Prostate gland (tissue), 2 donors: ENCODE measurements around the gene RARB. TPM values are rescaled to one million over a fixed set of nuclear protein-coding genes. Genes with fewer than 3 reads are reported as not detected.

Experiments used
- DNase-seq: peaks from one replicate; pipeline ENCODE4 v3.0.0-alpha.2; 2019; ENCODE audit warnings: low spot score
- H3K27ac ChIP-seq, 2 donors: fragments of 200-600 bp; sonication (generic); 2 replicates each; pipeline ENCODE4 v1.5.1; 2017 to 2019
- H3K27me3 ChIP-seq: fragments of 200-600 bp; sonication (generic); replicated peaks from 2 replicates; pipeline ENCODE4 v1.5.1; 2019; ENCODE audit not compliant: insufficient read depth
- H3K36me3 ChIP-seq, 2 donors: fragments of 200-600 bp; sonication (generic); 1 replicate in 1 of 2; 2 replicates in 1 of 2; pipeline versions ENCODE4 v1.5.1 to v1.8.1; 2017 to 2019
- H3K4me1 ChIP-seq: fragments of 200-600 bp; sonication (generic); replicated peaks from 2 replicates; pipeline ENCODE4 v1.5.1; 2019
- H3K4me3 ChIP-seq, 2 donors: fragments of 200-600 bp; sonication (generic); 2 replicates each; pipeline ENCODE4 v1.5.1; 2017 to 2019
- H3K9me3 ChIP-seq: fragments of 200-600 bp; sonication (generic); 2 replicates; pipeline ENCODE4 v1.5.1; 2017
- CTCF ChIP-seq, 4 experiments: fragments of 200-600 bp in 2 of 4; fragments of 450-650 bp in 2 of 4; sonication (generic) in 2 of 4; IDR thresholded peaks; 1 replicate in 3 of 4; 2 replicates in 1 of 4; pipeline ENCODE4 v1.5.1; 2016 to 2019; ENCODE audit warnings: antibody characterized with exemption in 4 of 4, mild to moderate bottlenecking in 2 of 4, moderate library complexity in 2 of 4
- POLR2A ChIP-seq: fragments of 450-650 bp; IDR thresholded peaks from one replicate; pipeline ENCODE4 v1.6.1; 2016; ENCODE audit warnings: antibody characterized with exemption, mild to moderate bottlenecking
- POLR2AphosphoS5 ChIP-seq: sonication (generic); formaldehyde crosslinking; IDR thresholded peaks from one replicate; pipeline ENCODE4 v1.6.1; 2017; ENCODE audit warnings: antibody characterized with exemption
- WGBS: methylation state at CpG from one replicate; pipeline ENCODE4 v1.1.5; 2018; 5-methylcytosine and 5-hydroxymethylcytosine counted together
- intact Hi-C: fragments of 100-400 bp; cut with DNase I; formaldehyde crosslinking; loops from one replicate; pipeline ENCODE4 v1.14.2; 2022
- total RNA-seq, 2 donors: library from RNA; depleted of rRNA; stranded (reverse); fragments of >200 nt; gene quantifications; one replicate each; pipeline ENCODE4 v1.1.0, GENCODE V29; 2016

RARB gene
- total RNA-seq, 2 donors from 2014 or later: 4.4 to 17.2 TPM

- no peaks in the 10 kb centered on the region for H3K27me3 ChIP-seq
- no peaks in the 10 kb centered on the region for H3K36me3 ChIP-seq
Measured at GRCh38 chr3:25619382-25619781, 191.3 kb downstream of the RARB start.

DNA sequence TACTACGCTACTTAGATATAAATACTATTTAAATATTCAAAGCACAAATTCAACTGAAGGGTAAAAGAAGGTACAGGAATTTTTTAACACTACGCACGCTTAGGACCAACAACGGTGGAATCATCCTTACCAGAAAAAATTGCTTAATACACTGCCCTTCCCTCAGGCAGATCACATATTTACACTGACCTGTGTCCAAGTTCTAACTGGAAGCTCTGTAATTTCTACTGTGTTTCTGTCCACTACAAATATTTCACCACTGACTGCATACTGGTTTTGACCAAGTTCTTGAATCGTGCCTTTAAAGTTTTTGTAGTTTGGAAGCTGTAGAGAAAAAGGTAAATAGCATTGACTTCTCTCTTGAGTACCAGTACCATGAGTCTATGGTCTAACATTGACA lies 192.4 kb downstream of the RARB start:
- Histone ChIP-seq H3K4me1 (no peaks in the 10 kb centered on the region), H3K9me3 (no peaks in the 10 kb centered on the region), H3K27me3 (no peaks in the 10 kb centered on the region), H3K27ac (no peak overlapping the region), H3K36me3 (no peaks in the 10 kb centered on the region), H3K4me3 (no peak overlapping the region)
- DNase-seq: no peak
- intact Hi-C loops: no loop called here
- WGBS: 85% methylated on average over 5 of the region's 5 CpGs
- no peak for TF ChIP-seq POLR2A
- TF ChIP-seq CTCF (IDR thresholded peaks at IDR 0.05): no peak
- no peak for TF ChIP-seq POLR2AphosphoS5

More at GRCh38 chr3:25619382-25619781, 191.3 kb downstream of the RARB start:
- H3K9me3 ChIP-seq: no peaks in the 10 kb centered on the region
- TF ChIP-seq POLR2A: no peak
- no peak for TF ChIP-seq CTCF (IDR thresholded peaks at IDR 0.05)
- TF ChIP-seq POLR2AphosphoS5: no peak
- intact Hi-C loops: no loop called here
- H3K27ac ChIP-seq: no peak overlapping the region
- no peaks in the 10 kb centered on the region for H3K4me1 ChIP-seq
- DNase-seq: no peak
- no peak overlapping the region for H3K4me3 ChIP-seq

GRCh38 chr3:25621087-25621486 lies 193.0 kb downstream of the RARB start:
- TF ChIP-seq CTCF (IDR thresholded peaks at IDR 0.05) (no peak), POLR2A (no peak), POLR2AphosphoS5 (no peak)
- H3K27me3 ChIP-seq: no peaks in the 10 kb centered on the region
- H3K4me1 ChIP-seq: no peaks in the 10 kb centered on the region
- H3K4me3 ChIP-seq: no peak overlapping the region
- H3K27ac ChIP-seq: no peak overlapping the region
- intact Hi-C loops: no loop called here
- 98% methylated on average over 2 of the region's 2 CpGs for WGBS
- DNase-seq: no peak
- H3K36me3 ChIP-seq: no peaks in the 10 kb centered on the region
- H3K9me3 ChIP-seq: no peaks in the 10 kb centered on the region

DNA sequence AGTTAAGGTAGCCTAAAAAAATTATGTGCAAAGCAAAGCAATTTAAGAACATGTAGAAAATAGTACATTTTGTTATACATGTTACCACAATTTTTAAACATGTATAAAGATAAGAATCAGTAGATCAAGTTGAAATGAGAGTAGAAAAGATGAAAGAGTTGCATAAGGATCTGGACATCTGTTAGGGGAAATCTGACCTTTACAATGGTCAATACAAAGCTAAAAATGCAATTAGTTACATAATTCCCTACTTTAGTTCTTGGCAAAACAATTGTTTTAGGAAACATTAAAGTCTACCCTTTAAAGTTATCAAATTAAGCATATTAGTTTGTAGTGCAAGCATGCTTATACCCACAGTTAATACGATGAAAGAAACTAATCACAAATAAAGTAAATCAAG lies 203.9 kb downstream of the RARB start:
- H3K27me3 ChIP-seq: no peaks in the 10 kb centered on the region
- intact Hi-C loops: no loop called here
- H3K4me3 ChIP-seq: no peak overlapping the region
- no peaks in the 10 kb centered on the region for H3K36me3 ChIP-seq
- WGBS: 85% methylated on average over 1 of the region's 1 CpG
- H3K27ac ChIP-seq: no peak overlapping the region
- H3K9me3 ChIP-seq: no peaks in the 10 kb centered on the region
- DNase-seq: no peak
- TF ChIP-seq POLR2A (no peak), CTCF (IDR thresholded peaks at IDR 0.05) (no peak), POLR2AphosphoS5 (no peak)
- no peaks in the 10 kb centered on the region for H3K4me1 ChIP-seq

- 88% methylated on average over 3 of the region's 3 CpGs for WGBS
- Histone ChIP-seq H3K9me3 (no peaks in the 10 kb centered on the region), H3K4me1 (no peaks in the 10 kb centered on the region), H3K27ac (no peak overlapping the region), H3K4me3 (no peak overlapping the region), H3K27me3 (no peaks in the 10 kb centered on the region), H3K36me3 (no peaks in the 10 kb centered on the region)
- TF ChIP-seq CTCF (IDR thresholded peaks at IDR 0.05): no peak
- TF ChIP-seq POLR2AphosphoS5: no peak
- intact Hi-C loops: no loop called here
- DNase-seq: no peak
Measured at GRCh38 chr3:25633919-25634318, 205.9 kb downstream of the RARB start.
